Measurements from ENCODE around the gene SLC1A3.

Gene SLC1A3

GRCh38 chr5:36600917-36601527, 5.4 kb upstream of the SLC1A3 start:
- no peak for DNase-seq

- no peak for DNase-seq
Measured at GRCh38 chr5:36602704-36603321, 3.6 kb upstream of the SLC1A3 start.

GRCh38 chr5:36605241-36605640, 1.2 kb upstream of the SLC1A3 start:
- DNase-seq = no peak

GRCh38 chr5:36606036-36606427, 374 bp upstream of the SLC1A3 start:
- DNase-seq = no peak

GRCh38 chr5:36607114-36607571, 737 bp downstream of the SLC1A3 start:
- DNase-seq = no peak

- DNase-seq = no peak
Measured at GRCh38 chr5:36607838-36608783, 1.7 kb downstream of the SLC1A3 start.

- DNase-seq = no peak
Measured at GRCh38 chr5:36610621-36611020, 4.2 kb downstream of the SLC1A3 start.

- no peak for DNase-seq
Measured at GRCh38 chr5:36611520-36612274, 5.3 kb downstream of the SLC1A3 start.

- DNase-seq = no peak
Measured at GRCh38 chr5:36613241-36613640, 6.8 kb downstream of the SLC1A3 start.

GRCh38 chr5:36613771-36614656, 7.6 kb downstream of the SLC1A3 start:
- DNase-seq = no peak

GRCh38 chr5:36614657-36615308, 8.4 kb downstream of the SLC1A3 start:
- DNase-seq = no peak

GRCh38 chr5:36619012-36619635, 12.7 kb downstream of the SLC1A3 start:
- no peak for DNase-seq

GRCh38 chr5:36621985-36622384, 15.6 kb downstream of the SLC1A3 start:
- no peak for DNase-seq

- no peak for DNase-seq
Measured at GRCh38 chr5:36623832-36624231, 17.4 kb downstream of the SLC1A3 start.

- DNase-seq = no peak
Measured at GRCh38 chr5:36624277-36624676, 17.9 kb downstream of the SLC1A3 start.

- no peak for DNase-seq
Measured at GRCh38 chr5:36628695-36629094, 22.3 kb downstream of the SLC1A3 start.

- no peak for DNase-seq
Measured at GRCh38 chr5:36629729-36630128, 23.3 kb downstream of the SLC1A3 start.

- no peak for DNase-seq
Measured at GRCh38 chr5:36630201-36631145, 24.1 kb downstream of the SLC1A3 start.

GRCh38 chr5:36631154-36631553, 24.7 kb downstream of the SLC1A3 start:
- DNase-seq = no peak

Measured in amniotic stem cell (primary cell).